GM12872 (cell line): ENCODE measurements around the gene ARHGAP8.

Experiments used
- CTCF ChIP-seq: IDR thresholded peaks from 3 replicates; pipeline ENCODE4 v1.5.1; 2011; ENCODE audit warnings: low read depth, mild to moderate bottlenecking, low read length, moderate library complexity; ENCODE audit not compliant: insufficient read depth

Gene ARHGAP8

DNA sequence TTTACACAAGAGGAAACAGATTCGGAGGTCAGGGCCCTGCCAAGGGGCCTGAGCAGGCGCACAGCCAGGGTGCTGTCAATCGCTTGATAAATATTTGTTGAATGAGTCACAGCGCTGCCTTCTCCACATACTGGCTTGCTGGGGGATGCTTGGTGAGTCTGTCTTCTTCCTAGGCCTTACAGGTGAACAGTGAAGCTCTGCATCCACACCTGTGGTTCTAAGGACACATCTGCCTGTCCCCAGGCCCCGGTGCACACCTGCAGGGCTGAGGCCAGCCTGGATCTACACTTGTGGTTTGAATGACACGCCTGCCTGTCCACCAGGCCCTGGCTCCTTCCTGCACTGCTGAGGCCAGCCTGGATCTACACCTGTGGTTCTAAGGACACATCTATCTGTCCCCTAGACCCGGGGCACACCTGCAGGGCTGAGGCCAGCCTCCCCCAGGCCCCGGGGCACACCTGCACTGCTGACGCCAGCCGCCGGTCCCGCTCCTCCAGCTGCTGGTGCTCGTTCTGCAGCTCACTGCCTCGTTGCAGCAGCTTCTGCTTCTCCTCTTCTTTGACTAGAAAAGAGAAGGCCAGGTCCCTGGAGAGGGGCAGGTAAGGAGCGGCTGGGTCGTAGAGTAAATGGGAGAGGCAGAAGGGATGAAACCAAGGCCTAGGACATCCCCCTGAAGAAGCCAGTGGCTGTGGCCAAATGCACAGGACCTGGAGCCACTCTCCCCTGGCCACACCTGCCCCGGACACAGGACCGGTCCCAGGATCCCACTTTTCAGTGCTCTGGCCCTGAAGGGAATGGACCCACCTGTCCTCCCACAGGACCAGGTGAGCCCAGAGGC is 132.8 kb downstream of the ARHGAP8 start:
- TF ChIP-seq CTCF = no peak

DNA sequence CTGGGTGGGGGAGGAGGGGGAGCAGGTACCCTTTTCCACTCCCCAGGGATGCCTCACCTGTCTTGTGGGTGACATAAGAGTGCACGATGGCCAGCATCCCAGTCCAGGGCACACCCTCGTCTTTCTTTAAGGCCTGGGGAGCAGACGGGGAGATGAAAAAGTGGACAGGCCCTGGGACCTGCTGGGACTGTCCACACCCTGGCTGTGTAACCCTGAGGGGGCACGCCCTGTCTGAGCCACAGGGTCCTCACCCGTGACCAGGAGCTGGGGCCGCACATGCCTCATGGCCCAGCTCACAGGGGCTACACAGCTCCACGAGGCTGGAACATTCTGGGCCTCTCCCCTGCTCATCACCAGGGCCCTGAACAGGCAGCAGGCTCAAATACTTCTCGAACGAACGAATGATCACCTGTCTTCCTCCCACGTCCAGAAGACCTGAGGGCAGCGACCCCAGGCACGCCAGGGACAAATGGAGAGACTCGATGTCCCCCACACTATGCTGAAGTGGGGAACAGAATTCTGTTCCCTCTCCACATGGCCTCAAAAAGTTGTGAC is 133.5 kb downstream of the ARHGAP8 start:
- TF ChIP-seq CTCF = no peak

GRCh38 chr22:44887941-44888366 is 135.6 kb downstream of the ARHGAP8 start:
- no peak for TF ChIP-seq CTCF

- TF ChIP-seq CTCF = no peak
Observed at GRCh38 chr22:44888491-44889254, 136.3 kb downstream of the ARHGAP8 start.

DNA sequence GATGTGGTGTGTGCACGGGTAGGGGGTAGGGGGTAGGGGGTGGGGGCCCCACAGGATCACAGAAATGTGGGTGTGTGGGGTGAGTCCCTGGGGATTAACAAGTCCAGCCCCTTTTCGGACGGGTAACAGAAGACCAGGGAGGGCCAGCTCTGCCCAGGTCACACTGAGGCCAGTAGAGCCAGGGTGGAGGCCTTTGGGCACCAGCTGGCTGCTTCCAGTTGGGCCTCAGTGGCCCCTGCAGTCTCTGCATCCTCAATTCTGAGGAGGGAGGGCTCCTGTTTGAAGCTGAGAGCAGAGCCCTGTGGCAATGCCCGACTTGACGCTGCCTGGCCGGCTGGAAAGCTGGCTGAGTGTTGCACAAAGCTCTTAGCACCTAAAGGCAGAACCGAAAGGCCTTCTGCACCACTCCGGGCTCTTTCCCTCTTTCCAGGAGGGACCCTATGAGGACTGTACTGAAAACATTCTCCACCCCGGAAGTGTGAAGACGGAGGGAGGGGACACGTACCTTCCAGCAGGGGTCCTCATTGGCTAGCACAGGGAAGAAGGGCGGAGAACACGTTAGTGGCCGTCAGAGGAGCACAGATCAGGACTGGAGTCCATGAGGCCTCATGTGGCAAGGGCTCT is 137.0 kb downstream of the ARHGAP8 start:
- TF ChIP-seq CTCF = no peak

- TF ChIP-seq CTCF = no peak
Observed at GRCh38 chr22:44890416-44891292, 138.3 kb downstream of the ARHGAP8 start.
